Liver (tissue), 9 donors: ENCODE data around the gene AXDND1. TPM values are rescaled to one million over a fixed set of nuclear protein-coding genes. Genes with fewer than 3 reads are reported as not detected.

Experiments
- DNase-seq: peaks from one replicate; pipeline ENCODE4 v3.0.0-alpha.2; 2017; ENCODE audit warnings: low spot score
- H3K27ac ChIP-seq, 2 donors: one replicate each; pipeline ENCODE4 v1.7.0; 2013; ENCODE audit warnings: inconsistent platforms in 2 of 2, low read length in 2 of 2, control low read depth in 1 of 2, low read depth in 1 of 2, mild to moderate bottlenecking in 1 of 2
- H3K27me3 ChIP-seq, 4 donors: one replicate each; pipeline versions ENCODE4 v1.6.1 to v1.7.0; 2013; ENCODE audit warnings: low read length in 3 of 4, inconsistent platforms in 1 of 4, mild to moderate bottlenecking in 1 of 4, moderate library complexity in 1 of 4; ENCODE audit not compliant: control insufficient read depth in 4 of 4, insufficient read depth in 4 of 4
- H3K36me3 ChIP-seq, 4 donors: one replicate each; pipeline versions ENCODE4 v1.6.1 to v1.7.0; 2013; ENCODE audit warnings: low read length in 3 of 4, mild to moderate bottlenecking in 3 of 4, low read depth in 1 of 4, moderate library complexity in 1 of 4; ENCODE audit not compliant: control insufficient read depth in 4 of 4, insufficient read depth in 3 of 4
- H3K4me1 ChIP-seq, 4 donors: one replicate each; pipeline versions ENCODE4 v1.6.1 to v1.7.0; 2013; ENCODE audit warnings: low read length in 3 of 4, mild to moderate bottlenecking in 3 of 4, moderate library complexity in 1 of 4; ENCODE audit not compliant: control insufficient read depth in 4 of 4, insufficient read depth in 4 of 4
- H3K4me3 ChIP-seq, 3 donors: one replicate each; pipeline versions ENCODE4 v1.6.1 to v1.7.0; 2013; ENCODE audit warnings: low read length in 3 of 3, control low read depth in 1 of 3, low read depth in 1 of 3, mild to moderate bottlenecking in 1 of 3
- H3K9ac ChIP-seq, 2 donors: one replicate each; pipeline ENCODE4 v1.7.0; 2013; ENCODE audit warnings: low read length in 2 of 2, mild to moderate bottlenecking in 2 of 2, moderate library complexity in 2 of 2, control low read depth in 1 of 2, low read depth in 1 of 2
- H3K9me3 ChIP-seq, 4 donors: one replicate each; pipeline versions ENCODE4 v1.6.1 to v1.7.0; 2013; ENCODE audit warnings: low read length in 3 of 4; ENCODE audit not compliant: control insufficient read depth in 4 of 4
- EGR1 ChIP-seq, 2 donors: IDR thresholded peaks; 2 replicates each; pipeline ENCODE4 v1.6.1; 2016 to 2018; ENCODE audit warnings: antibody characterized with exemption in 2 of 2, low read depth in 2 of 2
- FOXA2 ChIP-seq: IDR thresholded peaks from 2 replicates; pipeline ENCODE4 v1.6.1; 2016; ENCODE audit warnings: antibody characterized with exemption
- GABPA ChIP-seq, 2 donors: IDR thresholded peaks in 1 of 2; conservative IDR thresholded peaks in 1 of 2; 2 replicates each; pipeline ENCODE4 v1.6.1; 2016; ENCODE audit warnings: antibody characterized with exemption in 2 of 2, mild to moderate bottlenecking in 1 of 2, moderate library complexity in 1 of 2
- HNF4A ChIP-seq, 2 donors: conservative IDR thresholded peaks; 2 replicates each; pipeline ENCODE4 v1.6.1; 2016; ENCODE audit warnings: antibody characterized with exemption in 2 of 2, mild to moderate bottlenecking in 2 of 2
- HNF4G ChIP-seq: IDR thresholded peaks from 2 replicates; pipeline ENCODE4 v1.6.1; 2016; ENCODE audit warnings: antibody characterized with exemption
- JUND ChIP-seq, 2 donors: IDR thresholded peaks; 2 replicates each; pipeline ENCODE4 v1.6.1; 2016; ENCODE audit warnings: antibody characterized with exemption in 2 of 2
- NR2F2 ChIP-seq: IDR thresholded peaks from 2 replicates; pipeline ENCODE4 v1.6.1; 2016; ENCODE audit warnings: antibody characterized with exemption
- RAD21 ChIP-seq, 2 donors: IDR thresholded peaks; 2 replicates each; pipeline ENCODE4 v1.6.1; 2016; ENCODE audit warnings: antibody characterized with exemption in 2 of 2, mild to moderate bottlenecking in 2 of 2
- RXRA ChIP-seq, 2 donors: IDR thresholded peaks; 2 replicates each; pipeline ENCODE4 v1.6.1; 2017 to 2018; ENCODE audit warnings: antibody characterized with exemption in 2 of 2, mild to moderate bottlenecking in 1 of 2
- SP1 ChIP-seq: IDR thresholded peaks from 2 replicates; pipeline ENCODE4 v1.6.1; 2018; ENCODE audit warnings: antibody characterized with exemption, mild to moderate bottlenecking
- TAF1 ChIP-seq: conservative IDR thresholded peaks from 2 replicates; pipeline ENCODE4 v1.6.1; 2016; ENCODE audit warnings: antibody characterized with exemption, mild to moderate bottlenecking
- YY1 ChIP-seq: IDR thresholded peaks from 2 replicates; pipeline ENCODE4 v1.6.1; 2016; ENCODE audit warnings: antibody characterized with exemption, mild to moderate bottlenecking
- WGBS: extraction: QIAGEN DNeasy Blood & Tissue Kit; methylation state at CpG from one replicate; pipeline ENCODE4 v1.1.7; 2013; 5-methylcytosine and 5-hydroxymethylcytosine counted together
- polyA plus RNA-seq, 2 donors: library from polyadenylated mRNA; stranded (reverse) in 1 of 2; unstranded in 1 of 2; fragments of 200-250 nt in 1 of 2; fragments of >200 nt in 1 of 2; fragmentation: Nextera tagmentation in 1 of 2; extraction: Ambion mirVana in 1 of 2; gene quantifications; one replicate each; pipeline versions ENCODE4 v1.2.1 to v1.2.3, GENCODE V29; 2013 to 2015
- total RNA-seq, 2 donors: library from RNA; depleted of rRNA; stranded (reverse); fragments of >200 nt; gene quantifications; one replicate each; pipeline ENCODE4 v1.2.3, GENCODE V29; 2014
- TF ChIP-seq, protein P1 (sequence below): IDR thresholded peaks from 2 replicates; pipeline ENCODE4 v1.6.1; 2016; ENCODE audit warnings: antibody characterized with exemption, mild to moderate bottlenecking
- TF ChIP-seq, protein P2 (sequence below): IDR thresholded peaks from 2 replicates; pipeline ENCODE4 v1.6.1; 2016; ENCODE audit warnings: antibody characterized with exemption
- TF ChIP-seq, protein P3 (sequence below): fragments of 150-350 bp; IDR thresholded peaks from 2 replicates; pipeline ENCODE4 v1.5.1; 2017; ENCODE audit warnings: improper control_type of control experiment, low read depth, low read length; ENCODE audit not compliant: missing input control
- TF ChIP-seq, protein P4 (sequence below): IDR thresholded peaks from 2 replicates; pipeline ENCODE4 v1.6.1; 2016; ENCODE audit warnings: antibody characterized with exemption
- TF ChIP-seq, protein P5 (sequence below): IDR thresholded peaks from 2 replicates; pipeline ENCODE4 v1.6.1; 2016; ENCODE audit warnings: antibody characterized with exemption
- donor health status: healthy.
- donor health status: healthy.
- donor health status: healthy.
- donor health status: healthy.
- donor health status: healthy.

Gene AXDND1
- total and polyA plus RNA-seq, 4 donors = 0.25 TPM; not detected in 3

DNA sequence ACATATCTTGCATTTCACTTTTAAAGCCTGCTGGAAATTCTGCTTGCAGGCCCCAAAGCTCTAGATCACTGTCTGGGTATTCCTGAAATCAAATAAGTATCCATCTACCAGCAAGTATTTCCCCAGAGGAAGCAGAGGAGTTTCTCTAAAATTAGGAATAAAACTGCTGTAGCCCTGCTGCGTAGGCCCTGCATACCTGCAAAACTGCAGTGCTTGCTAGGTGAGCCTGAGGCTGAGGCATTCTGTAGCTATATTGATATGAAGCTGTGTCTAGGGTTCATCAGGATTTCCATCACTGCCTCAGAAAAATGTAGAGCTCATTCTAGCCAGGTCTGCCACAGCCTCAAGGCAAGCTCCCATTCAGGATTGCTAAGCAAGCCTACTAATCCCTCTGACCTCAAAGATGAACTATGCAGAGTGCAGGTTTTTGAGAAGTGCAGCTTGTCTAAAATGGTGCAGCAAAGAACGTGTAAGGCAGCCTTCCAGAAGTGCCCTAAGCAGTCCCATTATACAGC, 181.3 kb downstream of the AXDND1 start:
- DNase-seq = no peak
- WGBS = 83% methylated on average over 2 of the region's 2 CpGs
- TF ChIP-seq HNF4G = no peak
- Histone ChIP-seq H3K9ac (peak overlapping the region in 1 of 2 donors; percentile 14), H3K4me3 (no peak overlapping the region), H3K9me3 (no peaks in the 10 kb centered on the region), H3K27me3 (peaks cover 0 to 2% (median 0%) of the 10 kb centered on the region in 4 donors), H3K36me3 (no peaks in the 10 kb centered on the region), H3K4me1 (no peaks in the 10 kb centered on the region), H3K27ac (no peak overlapping the region)

DNA sequence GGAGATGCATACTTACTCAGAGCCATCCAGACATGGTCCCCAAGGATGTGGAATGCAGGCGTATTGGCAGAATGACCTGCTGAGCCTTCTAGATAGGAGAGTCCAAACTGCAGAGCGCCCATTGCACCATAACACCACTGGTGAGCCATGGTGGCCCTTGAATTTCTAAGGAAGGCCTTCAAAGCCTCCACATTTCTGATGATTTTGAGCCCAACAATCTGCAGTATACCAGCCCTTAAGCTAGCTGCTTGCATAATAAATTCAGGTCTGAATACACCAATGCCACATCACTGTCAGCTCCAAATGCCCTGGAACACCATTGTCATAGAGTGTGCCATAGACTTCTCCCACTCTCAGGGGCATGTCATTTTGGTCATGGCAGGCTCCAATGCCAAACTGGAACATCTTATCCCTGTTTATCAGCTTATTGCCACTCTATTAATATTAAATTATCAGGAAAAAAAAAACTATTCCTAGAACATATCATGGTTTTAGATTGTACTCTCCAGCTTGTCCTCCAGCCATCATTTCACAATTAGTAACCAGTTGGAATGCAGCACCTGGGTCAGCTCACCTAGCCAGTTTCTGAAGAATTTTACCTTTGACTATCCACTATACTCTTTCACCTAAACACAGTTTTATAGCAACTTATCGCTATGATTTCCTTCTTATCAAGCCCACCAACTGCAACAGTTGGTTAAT, 183.0 kb downstream of the AXDND1 start:
- 53% methylated on average over 3 of the region's 3 CpGs for WGBS
- H3K4me1 ChIP-seq = no peaks in the 10 kb centered on the region
- H3K27me3 ChIP-seq = peaks cover 0 to 2% (median 0%) of the 10 kb centered on the region in 4 donors
- H3K36me3 ChIP-seq = no peaks in the 10 kb centered on the region
- DNase-seq = no peak
- no peak overlapping the region for H3K27ac ChIP-seq
- no peak overlapping the region for H3K9ac ChIP-seq
- no peak for TF ChIP-seq EGR1 (IDR thresholded peaks at IDR 0.05; ENCODE audit: low read depth in 2 of 2)
- no peak for TF ChIP-seq RXRA (IDR thresholded peaks at IDR 0.05)
- no peak for TF ChIP-seq NR2F2
- no peak for TF ChIP-seq HNF4A (conservative IDR thresholded peaks at IDR 0.05)
- TF ChIP-seq, protein P1, sequence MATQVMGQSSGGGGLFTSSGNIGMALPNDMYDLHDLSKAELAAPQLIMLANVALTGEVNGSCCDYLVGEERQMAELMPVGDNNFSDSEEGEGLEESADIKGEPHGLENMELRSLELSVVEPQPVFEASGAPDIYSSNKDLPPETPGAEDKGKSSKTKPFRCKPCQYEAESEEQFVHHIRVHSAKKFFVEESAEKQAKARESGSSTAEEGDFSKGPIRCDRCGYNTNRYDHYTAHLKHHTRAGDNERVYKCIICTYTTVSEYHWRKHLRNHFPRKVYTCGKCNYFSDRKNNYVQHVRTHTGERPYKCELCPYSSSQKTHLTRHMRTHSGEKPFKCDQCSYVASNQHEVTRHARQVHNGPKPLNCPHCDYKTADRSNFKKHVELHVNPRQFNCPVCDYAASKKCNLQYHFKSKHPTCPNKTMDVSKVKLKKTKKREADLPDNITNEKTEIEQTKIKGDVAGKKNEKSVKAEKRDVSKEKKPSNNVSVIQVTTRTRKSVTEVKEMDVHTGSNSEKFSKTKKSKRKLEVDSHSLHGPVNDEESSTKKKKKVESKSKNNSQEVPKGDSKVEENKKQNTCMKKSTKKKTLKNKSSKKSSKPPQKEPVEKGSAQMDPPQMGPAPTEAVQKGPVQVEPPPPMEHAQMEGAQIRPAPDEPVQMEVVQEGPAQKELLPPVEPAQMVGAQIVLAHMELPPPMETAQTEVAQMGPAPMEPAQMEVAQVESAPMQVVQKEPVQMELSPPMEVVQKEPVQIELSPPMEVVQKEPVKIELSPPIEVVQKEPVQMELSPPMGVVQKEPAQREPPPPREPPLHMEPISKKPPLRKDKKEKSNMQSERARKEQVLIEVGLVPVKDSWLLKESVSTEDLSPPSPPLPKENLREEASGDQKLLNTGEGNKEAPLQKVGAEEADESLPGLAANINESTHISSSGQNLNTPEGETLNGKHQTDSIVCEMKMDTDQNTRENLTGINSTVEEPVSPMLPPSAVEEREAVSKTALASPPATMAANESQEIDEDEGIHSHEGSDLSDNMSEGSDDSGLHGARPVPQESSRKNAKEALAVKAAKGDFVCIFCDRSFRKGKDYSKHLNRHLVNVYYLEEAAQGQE = no peak
- TF ChIP-seq, protein P2, sequence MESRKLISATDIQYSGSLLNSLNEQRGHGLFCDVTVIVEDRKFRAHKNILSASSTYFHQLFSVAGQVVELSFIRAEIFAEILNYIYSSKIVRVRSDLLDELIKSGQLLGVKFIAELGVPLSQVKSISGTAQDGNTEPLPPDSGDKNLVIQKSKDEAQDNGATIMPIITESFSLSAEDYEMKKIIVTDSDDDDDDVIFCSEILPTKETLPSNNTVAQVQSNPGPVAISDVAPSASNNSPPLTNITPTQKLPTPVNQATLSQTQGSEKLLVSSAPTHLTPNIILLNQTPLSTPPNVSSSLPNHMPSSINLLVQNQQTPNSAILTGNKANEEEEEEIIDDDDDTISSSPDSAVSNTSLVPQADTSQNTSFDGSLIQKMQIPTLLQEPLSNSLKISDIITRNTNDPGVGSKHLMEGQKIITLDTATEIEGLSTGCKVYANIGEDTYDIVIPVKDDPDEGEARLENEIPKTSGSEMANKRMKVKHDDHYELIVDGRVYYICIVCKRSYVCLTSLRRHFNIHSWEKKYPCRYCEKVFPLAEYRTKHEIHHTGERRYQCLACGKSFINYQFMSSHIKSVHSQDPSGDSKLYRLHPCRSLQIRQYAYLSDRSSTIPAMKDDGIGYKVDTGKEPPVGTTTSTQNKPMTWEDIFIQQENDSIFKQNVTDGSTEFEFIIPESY = no peak
- no peak for TF ChIP-seq JUND (IDR thresholded peaks at IDR 0.05)
- no peak for TF ChIP-seq RAD21 (IDR thresholded peaks at IDR 0.05)
- TF ChIP-seq, protein P3, sequence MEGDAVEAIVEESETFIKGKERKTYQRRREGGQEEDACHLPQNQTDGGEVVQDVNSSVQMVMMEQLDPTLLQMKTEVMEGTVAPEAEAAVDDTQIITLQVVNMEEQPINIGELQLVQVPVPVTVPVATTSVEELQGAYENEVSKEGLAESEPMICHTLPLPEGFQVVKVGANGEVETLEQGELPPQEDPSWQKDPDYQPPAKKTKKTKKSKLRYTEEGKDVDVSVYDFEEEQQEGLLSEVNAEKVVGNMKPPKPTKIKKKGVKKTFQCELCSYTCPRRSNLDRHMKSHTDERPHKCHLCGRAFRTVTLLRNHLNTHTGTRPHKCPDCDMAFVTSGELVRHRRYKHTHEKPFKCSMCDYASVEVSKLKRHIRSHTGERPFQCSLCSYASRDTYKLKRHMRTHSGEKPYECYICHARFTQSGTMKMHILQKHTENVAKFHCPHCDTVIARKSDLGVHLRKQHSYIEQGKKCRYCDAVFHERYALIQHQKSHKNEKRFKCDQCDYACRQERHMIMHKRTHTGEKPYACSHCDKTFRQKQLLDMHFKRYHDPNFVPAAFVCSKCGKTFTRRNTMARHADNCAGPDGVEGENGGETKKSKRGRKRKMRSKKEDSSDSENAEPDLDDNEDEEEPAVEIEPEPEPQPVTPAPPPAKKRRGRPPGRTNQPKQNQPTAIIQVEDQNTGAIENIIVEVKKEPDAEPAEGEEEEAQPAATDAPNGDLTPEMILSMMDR = no peak
- TF ChIP-seq YY1 = no peak
- no peak for TF ChIP-seq FOXA2
- no peak for TF ChIP-seq SP1
- TF ChIP-seq HNF4G = no peak
- TF ChIP-seq, protein P4, sequence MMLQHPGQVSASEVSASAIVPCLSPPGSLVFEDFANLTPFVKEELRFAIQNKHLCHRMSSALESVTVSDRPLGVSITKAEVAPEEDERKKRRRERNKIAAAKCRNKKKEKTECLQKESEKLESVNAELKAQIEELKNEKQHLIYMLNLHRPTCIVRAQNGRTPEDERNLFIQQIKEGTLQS = no peak
- no peak for TF ChIP-seq GABPA (IDR thresholded peaks at IDR 0.05 in 1 of 2, conservative IDR thresholded peaks at IDR 0.05 in 1 of 2)
- TF ChIP-seq, protein P5, sequence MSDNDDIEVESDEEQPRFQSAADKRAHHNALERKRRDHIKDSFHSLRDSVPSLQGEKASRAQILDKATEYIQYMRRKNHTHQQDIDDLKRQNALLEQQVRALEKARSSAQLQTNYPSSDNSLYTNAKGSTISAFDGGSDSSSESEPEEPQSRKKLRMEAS = no peak
- TF ChIP-seq TAF1 = no peak
- H3K4me3 ChIP-seq = no peak overlapping the region
- no peaks in the 10 kb centered on the region for H3K9me3 ChIP-seq
